NCI-H446 (cell line): ENCODE results near the gene RAB11A.

ENCODE experiments used
- DNase-seq, 2 experiments: peaks; one replicate each; lab custom pipeline; 2025; lab: John Stamatoyannopoulos, UW

RAB11A gene

GRCh38 chr15:65940618-65940909 lies 71.3 kb downstream of the RAB11A start:
- no peak for DNase-seq
